HS-27A (cell line): ENCODE data around the gene KPNA1.
A peak's percentile ranks its signal among the peaks of the same experiment; 100 is the strongest.

ENCODE experiments used
- DNase-seq: peaks from one replicate; pipeline ENCODE4 v3.0.0-alpha.2; 2012; ENCODE audit warnings: low read depth, missing footprints

Gene KPNA1

GRCh38 chr3:122415104-122415744 lies 99.5 kb downstream of the KPNA1 start:
- DNase-seq: peak; percentile 19

- no peak for DNase-seq
Observed at GRCh38 chr3:122414391-122414790, 100.3 kb downstream of the KPNA1 start.

- no peak for DNase-seq
Observed at GRCh38 chr3:122410639-122411038, 104.1 kb downstream of the KPNA1 start.

- no peak for DNase-seq
Observed at GRCh38 chr3:122410111-122410510, 104.6 kb downstream of the KPNA1 start.

GRCh38 chr3:122409446-122409845 lies 105.3 kb downstream of the KPNA1 start:
- no peak for DNase-seq

- DNase-seq: no peak
Observed at GRCh38 chr3:122407946-122408345, 106.8 kb downstream of the KPNA1 start.

- DNase-seq: no peak
Observed at GRCh38 chr3:122406198-122406597, 108.5 kb downstream of the KPNA1 start.

- DNase-seq: no peak
Observed at GRCh38 chr3:122405015-122405414, 109.7 kb downstream of the KPNA1 start.

- DNase-seq: no peak
Observed at GRCh38 chr3:122403489-122403888, 111.2 kb downstream of the KPNA1 start.

GRCh38 chr3:122398920-122399319 lies 115.8 kb downstream of the KPNA1 start:
- DNase-seq: no peak

- DNase-seq: no peak
Observed at GRCh38 chr3:122397201-122397600, 117.5 kb downstream of the KPNA1 start.

GRCh38 chr3:122396511-122396910 lies 118.2 kb downstream of the KPNA1 start:
- DNase-seq: no peak

- no peak for DNase-seq
Observed at GRCh38 chr3:122395582-122395981, 119.2 kb downstream of the KPNA1 start.

GRCh38 chr3:122394173-122394572 lies 120.6 kb downstream of the KPNA1 start:
- no peak for DNase-seq

GRCh38 chr3:122392868-122393844 lies 121.6 kb downstream of the KPNA1 start:
- no peak for DNase-seq

- DNase-seq: no peak
Observed at GRCh38 chr3:122391681-122392446, 122.9 kb downstream of the KPNA1 start.

- DNase-seq: no peak
Observed at GRCh38 chr3:122390665-122391064, 124.1 kb downstream of the KPNA1 start.

- no peak for DNase-seq
Observed at GRCh38 chr3:122389892-122390291, 124.8 kb downstream of the KPNA1 start.

- DNase-seq: no peak
Observed at GRCh38 chr3:122389197-122389596, 125.5 kb downstream of the KPNA1 start.

GRCh38 chr3:122387709-122388108 lies 127.0 kb downstream of the KPNA1 start:
- no peak for DNase-seq

- DNase-seq: peak; percentile 84
Observed at GRCh38 chr3:122383771-122384697, 130.7 kb downstream of the KPNA1 start, which contains the start of gene FAM162A. FAM162A (plus strand) TSS chr3:122384182; CDS start chr3:122384266, 84 bp downstream.
